Liver (tissue), 3 donors: ENCODE measurements around the gene AGPAT4.
"Not testable (repeated sequence)": the region's sequence is repeated elsewhere in the genome, so short reads cannot be mapped to it uniquely, and the experiment has no call there.

ENCODE experiments used
- ATF3 ChIP-seq: IDR thresholded peaks from 2 replicates; pipeline ENCODE4 v1.6.1; 2016; ENCODE audit warnings: antibody characterized with exemption
- CTCF ChIP-seq: fragments of 150-350 bp; IDR thresholded peaks from 2 replicates; pipeline ENCODE4 v1.5.1; 2017; ENCODE audit warnings: improper control_type of control experiment, low read depth, low read length; ENCODE audit not compliant: missing input control
- HNF4G ChIP-seq: IDR thresholded peaks from 2 replicates; pipeline ENCODE4 v1.6.1; 2016; ENCODE audit warnings: antibody characterized with exemption
- MAX ChIP-seq: IDR thresholded peaks from 2 replicates; pipeline ENCODE4 v1.6.1; 2016; ENCODE audit warnings: antibody characterized with exemption
- TAF1 ChIP-seq: conservative IDR thresholded peaks from 2 replicates; pipeline ENCODE4 v1.6.1; 2016; ENCODE audit warnings: antibody characterized with exemption, mild to moderate bottlenecking
- YY1 ChIP-seq: IDR thresholded peaks from 2 replicates; pipeline ENCODE4 v1.6.1; 2016; ENCODE audit warnings: antibody characterized with exemption, mild to moderate bottlenecking
- ZBTB33 ChIP-seq: IDR thresholded peaks from 2 replicates; pipeline ENCODE4 v1.6.1; 2016; ENCODE audit warnings: antibody characterized with exemption
- donor health status: healthy.
- donor health status: healthy.

GRCh38 chr6:161123319-161123718, 150.5 kb downstream of the AGPAT4 start:
- TF ChIP-seq CTCF, MAX, HNF4G, TAF1, ZBTB33, ATF3, YY1: not testable (repeated sequence)
